Chondrocyte (in vitro differentiated cells): ENCODE data around the gene PARP4. TPM values are rescaled to one million over a fixed set of nuclear protein-coding genes. Genes with fewer than 3 reads are reported as not detected.
"Not testable (repeated sequence)": the region's sequence is repeated elsewhere in the genome, so short reads cannot be mapped to it uniquely, and the experiment has no call there.

Experiments
- DNase-seq: peaks from one replicate; pipeline ENCODE4 v3.0.0; 2021; ENCODE audit warnings: mixed read lengths, low spot score
- H3K27ac Mint-ChIP-seq: one replicate; pipeline ENCODE4 v1.8.0; 2021; ENCODE audit warnings: mild to moderate bottlenecking, moderate library complexity, mixed read lengths; ENCODE audit not compliant: unreplicated experiment
- H3K27me3 Mint-ChIP-seq: 2 replicates; pipeline ENCODE4 v1.8.0; 2021; ENCODE audit warnings: low read depth, mixed read lengths
- H3K36me3 Mint-ChIP-seq: 2 replicates; pipeline ENCODE4 v1.8.0; 2021; ENCODE audit warnings: low read depth, mixed read lengths
- H3K4me1 Mint-ChIP-seq: 2 replicates; pipeline ENCODE4 v1.8.0; 2021; ENCODE audit warnings: low read depth, mild to moderate bottlenecking, mixed read lengths
- H3K4me3 Mint-ChIP-seq: one replicate; pipeline ENCODE4 v1.8.0; 2021; ENCODE audit warnings: mild to moderate bottlenecking, moderate library complexity, mixed read lengths; ENCODE audit not compliant: unreplicated experiment
- H3K9me3 Mint-ChIP-seq: 2 replicates; pipeline ENCODE4 v1.8.0; 2021; ENCODE audit warnings: low read depth, mixed read lengths
- CTCF ChIP-seq: fragments of 200-600 bp; sonication (generic); IDR thresholded peaks from 2 replicates; pipeline ENCODE4 v1.5.0; 2021; ENCODE audit warnings: antibody characterized with exemption, mild to moderate bottlenecking, moderate library complexity
- total RNA-seq: library from RNA; stranded (reverse); gene quantifications from 3 replicates; pipeline ENCODE4 v1.2.1, GENCODE V29; 2021

PARP4 gene
- total RNA-seq, 1 donor from 2014 or later = 35.8 TPM

- H3K27me3 Mint-ChIP-seq = no peaks in the 10 kb centered on the region
- no peak overlapping the region for H3K27ac Mint-ChIP-seq
- no peaks in the 10 kb centered on the region for H3K9me3 Mint-ChIP-seq
- no peaks in the 10 kb centered on the region for H3K4me1 Mint-ChIP-seq
- H3K4me3 Mint-ChIP-seq = no peak overlapping the region
- H3K36me3 Mint-ChIP-seq = peaks cover 38% of the 10 kb centered on the region
- no peak for DNase-seq
- TF ChIP-seq CTCF = no peak
Measured at GRCh38 chr13:24443366-24443765, 69.2 kb downstream of the PARP4 start.

GRCh38 chr13:24426045-24426444, 86.5 kb downstream of the PARP4 start:
- not testable (repeated sequence) for H3K27me3 Mint-ChIP-seq, H3K4me3 Mint-ChIP-seq, H3K4me1 Mint-ChIP-seq, DNase-seq, H3K27ac Mint-ChIP-seq
- Mint-ChIP-seq H3K36me3 (peaks cover 29% of the 10 kb centered on the region), H3K9me3 (peaks cover 13% of the 10 kb centered on the region)

DNA sequence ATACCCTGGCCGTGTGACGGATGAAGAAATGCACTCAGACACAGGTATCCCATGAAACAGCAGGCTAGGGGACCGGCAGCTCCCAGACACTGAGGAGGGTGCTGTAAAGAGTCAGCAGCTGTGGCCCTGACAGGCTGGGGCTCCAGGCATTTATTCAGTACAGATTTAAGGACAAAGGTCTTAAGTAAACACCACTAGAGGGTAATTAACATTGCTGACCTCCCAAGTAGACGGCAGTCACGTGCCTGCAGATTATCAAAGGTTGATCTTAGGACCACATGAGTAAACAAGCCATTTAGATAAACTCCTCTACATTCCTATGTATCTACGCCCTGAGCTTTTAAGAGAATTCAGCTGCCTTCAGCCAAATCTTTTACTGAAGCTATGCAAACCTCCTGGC, 92.9 kb downstream of the PARP4 start:
- DNase-seq, H3K4me3 Mint-ChIP-seq, H3K27ac Mint-ChIP-seq, H3K27me3 Mint-ChIP-seq, H3K4me1 Mint-ChIP-seq: not testable (repeated sequence)
- peaks cover 11% of the 10 kb centered on the region for H3K9me3 Mint-ChIP-seq
- H3K36me3 Mint-ChIP-seq = peaks cover 34% of the 10 kb centered on the region

DNA sequence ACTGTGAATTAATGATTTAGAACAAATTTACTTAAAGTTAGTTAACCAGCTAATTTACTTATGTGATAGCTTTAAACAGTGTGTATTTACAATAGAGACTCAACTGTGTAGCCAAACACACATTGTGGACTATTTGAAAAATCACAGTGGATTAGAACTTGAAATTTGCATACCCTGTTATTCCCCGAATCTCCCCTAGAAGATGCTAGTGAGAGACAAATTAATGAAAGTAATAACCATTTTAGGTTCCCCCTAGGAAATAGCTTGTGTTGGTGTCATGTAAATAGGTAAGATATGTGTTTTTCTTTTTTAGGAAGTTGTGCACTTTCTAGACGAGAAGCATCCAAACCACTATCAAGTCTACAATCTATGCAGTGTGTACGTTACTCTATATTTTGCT, 104.7 kb downstream of the PARP4 start:
- H3K4me3 Mint-ChIP-seq = no peak overlapping the region
- no peak for DNase-seq
- peak; percentile 24 for TF ChIP-seq CTCF
- H3K4me1 Mint-ChIP-seq = no peaks in the 10 kb centered on the region
- peaks cover 25% of the 10 kb centered on the region for H3K27me3 Mint-ChIP-seq
- no peaks in the 10 kb centered on the region for H3K36me3 Mint-ChIP-seq
- H3K27ac Mint-ChIP-seq = no peak overlapping the region
- no peaks in the 10 kb centered on the region for H3K9me3 Mint-ChIP-seq

DNA sequence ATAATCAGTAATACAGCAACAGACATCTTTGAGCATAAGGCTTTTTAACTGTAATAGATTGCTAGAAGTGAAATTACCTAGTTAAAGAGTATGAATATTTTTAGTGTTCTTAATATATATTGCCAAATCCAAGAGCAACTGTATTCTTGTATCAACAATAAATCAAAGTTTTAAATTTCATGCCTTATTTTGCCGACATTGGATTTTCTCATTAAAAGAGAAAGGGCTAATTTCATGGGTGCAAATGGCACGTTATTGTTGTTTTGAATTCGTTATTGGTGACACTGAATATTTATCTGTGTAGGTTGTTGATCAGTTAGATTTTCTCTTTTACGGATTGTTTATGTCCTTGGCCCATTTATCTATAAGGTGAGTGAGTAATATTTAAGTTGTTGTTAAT, 106.1 kb downstream of the PARP4 start:
- H3K4me1 Mint-ChIP-seq = no peaks in the 10 kb centered on the region
- no peak overlapping the region for H3K27ac Mint-ChIP-seq
- no peaks in the 10 kb centered on the region for H3K9me3 Mint-ChIP-seq
- no peak for TF ChIP-seq CTCF
- no peak for DNase-seq
- peaks cover 25% of the 10 kb centered on the region for H3K27me3 Mint-ChIP-seq
- no peak overlapping the region for H3K4me3 Mint-ChIP-seq
- no peaks in the 10 kb centered on the region for H3K36me3 Mint-ChIP-seq

- no peak for DNase-seq
- no peak overlapping the region for H3K27ac Mint-ChIP-seq
- peaks cover 5% of the 10 kb centered on the region for H3K27me3 Mint-ChIP-seq
- TF ChIP-seq CTCF = no peak
- no peak overlapping the region for H3K4me3 Mint-ChIP-seq
- H3K4me1 Mint-ChIP-seq = no peaks in the 10 kb centered on the region
- H3K36me3 Mint-ChIP-seq = no peaks in the 10 kb centered on the region
- peaks cover 13% of the 10 kb centered on the region for H3K9me3 Mint-ChIP-seq
Measured at GRCh38 chr13:24396821-24397220, 115.8 kb downstream of the PARP4 start.
